ENCODE data around the gene BCL2L1.

BCL2L1 gene

DNA sequence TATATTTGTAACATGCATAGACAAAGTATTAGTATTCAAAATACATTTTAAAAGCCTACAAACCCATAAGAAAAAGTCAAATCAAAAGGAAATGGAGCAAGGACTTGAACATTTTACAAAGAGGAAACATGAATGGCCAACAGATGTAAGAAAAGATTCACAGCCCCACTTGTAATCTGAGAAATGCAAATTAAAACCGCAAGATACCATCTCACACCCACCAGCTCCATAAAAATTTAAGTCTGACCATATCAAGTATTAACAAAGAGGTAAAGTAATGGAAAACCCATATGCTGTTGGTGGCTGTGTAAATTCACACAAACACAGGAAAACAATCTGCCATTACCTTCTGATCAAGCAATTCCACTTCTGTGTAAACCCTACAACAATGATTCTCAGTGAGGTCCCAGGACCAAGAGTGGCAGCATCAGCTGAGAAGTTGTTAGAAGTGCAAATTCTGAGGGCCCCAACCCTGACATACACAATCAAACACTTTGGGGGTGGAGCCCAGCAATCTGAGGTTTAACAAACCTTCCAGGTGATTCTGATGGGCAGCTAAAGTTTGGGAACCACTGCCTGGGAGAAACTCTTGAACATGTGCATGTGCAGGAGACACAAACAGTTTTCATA lies 30.9 kb downstream of the BCL2L1 start:
- DNase-seq, result no peak

DNA sequence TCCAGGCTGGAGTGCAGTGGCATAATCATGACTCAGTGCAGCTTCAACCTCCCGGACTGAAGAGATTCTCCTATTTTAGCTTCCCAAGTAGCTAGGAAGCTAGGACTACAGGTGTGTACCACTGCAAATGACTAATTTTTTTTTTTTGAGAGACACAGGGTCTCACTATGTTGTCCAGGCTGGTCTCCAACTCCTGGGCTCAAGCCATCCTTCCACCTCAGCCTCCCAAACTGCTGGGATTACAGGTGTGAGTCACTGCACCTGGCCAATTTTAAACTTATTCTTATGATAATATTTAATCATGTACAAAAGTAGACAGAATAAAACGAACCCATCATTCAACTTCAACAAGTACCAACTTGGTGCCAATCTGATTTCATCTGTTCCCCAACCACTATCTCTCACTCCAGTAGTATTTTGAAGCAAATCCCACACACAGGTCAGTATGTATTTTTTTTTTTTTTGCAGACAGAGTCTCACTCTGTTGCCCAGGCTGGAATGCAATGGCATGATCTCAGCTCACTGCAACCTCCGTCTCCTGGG lies 32.5 kb downstream of the BCL2L1 start:
- DNase-seq, result no peak

DNA sequence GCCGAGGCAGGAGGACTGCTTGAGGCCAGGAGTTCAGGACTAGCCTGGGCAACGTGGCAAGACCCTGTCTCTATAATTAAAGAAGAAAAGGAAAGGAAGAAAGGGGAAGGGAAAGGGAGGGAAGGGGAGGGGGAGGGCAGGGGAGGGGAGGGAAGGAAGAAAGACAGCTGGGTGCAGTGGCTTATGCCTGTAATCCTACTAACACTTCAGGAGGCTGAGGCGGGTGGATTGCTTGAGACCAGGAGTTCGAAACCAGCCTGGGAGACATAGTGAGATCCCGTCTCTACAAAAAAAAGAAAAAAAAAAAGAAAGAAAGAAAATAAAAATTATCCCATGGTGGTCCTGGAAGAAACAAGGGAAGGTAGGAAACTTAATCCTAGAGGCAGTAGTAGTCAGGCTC lies 33.5 kb downstream of the BCL2L1 start:
- no peak for DNase-seq

DNA sequence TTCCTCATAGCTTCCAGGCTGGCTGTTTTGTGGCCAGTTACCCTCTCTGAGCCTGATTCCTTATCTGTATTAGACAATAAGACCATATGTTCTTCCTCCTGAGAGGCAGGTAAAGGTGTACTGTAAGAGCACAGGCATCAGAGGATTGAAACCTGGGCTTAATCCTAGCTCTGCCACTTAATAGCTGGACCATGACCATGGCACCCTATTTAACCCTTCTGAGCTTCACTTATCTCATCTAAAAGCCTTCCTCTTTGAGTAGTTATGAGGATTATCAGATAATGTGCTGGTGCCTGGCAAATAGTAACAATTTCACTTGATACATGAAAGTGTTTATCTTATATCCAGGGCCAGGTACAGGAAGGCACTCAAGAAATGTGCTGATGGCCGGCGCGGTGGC lies 34.9 kb downstream of the BCL2L1 start:
- no peak for DNase-seq

DNA sequence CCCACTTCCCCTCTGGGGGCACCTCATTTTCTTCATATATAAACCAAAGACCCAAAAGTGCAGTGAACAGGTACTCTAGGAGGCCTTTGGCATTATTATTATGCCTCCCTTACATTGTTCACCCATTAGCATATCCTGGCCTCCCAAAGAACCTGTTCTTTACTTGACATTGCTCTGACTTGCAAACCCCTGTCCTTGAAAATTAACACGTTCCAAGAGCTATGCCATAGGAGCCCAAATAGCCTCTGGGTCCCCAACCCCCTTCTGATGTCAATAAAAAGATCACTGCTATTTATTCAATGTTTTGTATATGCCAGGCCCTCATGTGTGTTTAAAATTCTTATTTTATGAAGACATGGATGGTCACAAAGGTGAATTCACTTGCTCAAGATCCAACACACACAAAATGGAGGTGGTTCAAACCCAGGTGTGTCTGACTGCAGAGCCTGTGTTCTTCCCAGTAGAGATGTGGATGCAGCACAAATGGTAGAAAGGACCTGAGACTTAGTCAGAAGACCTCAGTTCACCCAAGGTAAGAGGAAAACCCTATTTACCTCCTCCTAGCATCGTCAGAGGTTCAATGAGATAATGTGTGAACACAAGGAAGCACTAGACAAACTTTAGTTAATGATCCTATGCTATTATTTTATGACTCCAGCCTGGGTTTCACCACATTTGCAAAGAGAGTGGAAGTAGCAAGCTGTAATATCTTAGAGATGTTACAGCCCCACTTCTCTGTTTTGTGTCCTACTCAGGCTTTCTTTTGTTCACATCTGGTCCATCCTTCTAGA lies 36.6 kb downstream of the BCL2L1 start:
- DNase-seq, result no peak

DNA sequence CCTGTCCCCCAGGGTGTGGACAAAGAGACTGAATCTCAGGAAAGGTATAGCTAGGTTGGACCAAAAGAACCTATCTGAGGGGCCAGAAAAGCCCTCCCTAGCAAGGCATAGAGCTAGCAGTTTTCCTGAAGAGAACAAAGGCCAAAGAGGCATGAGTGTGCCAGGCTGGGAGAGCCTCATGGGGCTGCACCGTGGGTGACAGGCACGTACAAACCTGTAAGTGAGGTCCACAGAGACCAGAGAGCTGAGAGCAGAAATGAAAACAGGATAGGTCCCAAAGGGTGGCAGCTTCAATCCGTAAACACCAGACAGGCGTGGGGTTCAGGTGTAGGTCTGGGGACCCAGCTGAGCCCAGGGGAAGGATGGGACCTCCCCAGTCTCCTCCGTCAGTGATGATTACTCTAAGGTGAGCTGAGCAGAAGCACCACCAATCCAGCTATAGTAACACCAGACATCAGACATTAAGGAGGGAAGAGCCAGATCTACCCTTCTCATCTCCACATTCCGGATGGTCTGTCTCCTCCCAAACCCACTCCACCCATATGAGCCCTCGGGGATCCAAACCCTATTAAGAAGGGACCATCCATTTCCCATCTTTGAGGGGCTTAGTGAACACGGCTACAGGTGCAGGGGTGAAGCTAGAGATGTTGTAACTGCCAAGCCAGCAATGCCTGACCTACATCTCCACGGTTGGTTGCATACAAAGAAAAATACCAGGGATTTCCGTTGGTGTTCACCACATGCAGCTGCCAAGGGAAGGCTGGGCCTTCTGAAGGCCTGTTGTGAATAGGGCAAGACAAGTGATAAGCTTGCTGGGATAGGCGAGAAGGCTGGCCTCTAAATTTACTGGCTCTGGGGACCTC lies 38.3 kb downstream of the BCL2L1 start:
- DNase-seq, result no peak

DNA sequence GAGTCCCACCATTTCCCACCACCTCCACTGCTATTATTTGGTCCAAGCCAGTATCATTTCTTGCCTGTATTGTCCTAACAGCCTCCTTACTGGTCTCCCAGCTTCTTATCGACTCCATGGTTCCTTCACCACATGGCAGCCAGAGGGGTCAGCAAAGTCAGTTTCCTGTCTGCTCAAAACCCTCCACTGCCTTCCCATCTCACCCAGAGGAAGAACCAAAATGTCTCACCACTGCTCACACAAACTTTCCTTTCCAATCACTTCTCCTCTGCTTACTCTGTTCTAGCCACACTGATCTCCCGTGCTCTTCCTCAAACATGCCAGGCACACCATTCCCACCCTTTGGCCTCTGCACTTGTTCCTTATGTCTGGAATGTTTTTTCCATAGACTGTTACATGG lies 39.7 kb downstream of the BCL2L1 start:
- DNase-seq, result no peak

DNA sequence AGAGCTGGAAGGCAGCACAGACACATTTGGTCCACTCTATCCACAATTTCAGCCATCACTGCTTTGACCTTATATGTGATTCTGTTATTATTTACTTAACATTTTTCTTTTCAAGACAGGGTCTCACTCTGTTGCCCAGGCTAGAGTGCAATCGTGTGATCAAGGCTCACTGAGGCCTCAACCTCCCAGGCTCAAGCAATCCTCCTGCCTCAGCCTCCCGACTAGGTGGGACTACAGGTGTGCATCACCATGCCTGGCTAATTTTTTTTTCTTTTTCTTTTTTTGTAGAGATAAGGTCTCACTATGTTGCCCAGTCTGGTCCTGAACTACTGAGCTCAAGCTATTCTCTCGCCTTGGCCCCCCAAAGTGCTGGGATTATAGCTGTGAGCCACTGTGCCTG lies 40.3 kb downstream of the BCL2L1 start:
- DNase-seq, result no peak

DNA sequence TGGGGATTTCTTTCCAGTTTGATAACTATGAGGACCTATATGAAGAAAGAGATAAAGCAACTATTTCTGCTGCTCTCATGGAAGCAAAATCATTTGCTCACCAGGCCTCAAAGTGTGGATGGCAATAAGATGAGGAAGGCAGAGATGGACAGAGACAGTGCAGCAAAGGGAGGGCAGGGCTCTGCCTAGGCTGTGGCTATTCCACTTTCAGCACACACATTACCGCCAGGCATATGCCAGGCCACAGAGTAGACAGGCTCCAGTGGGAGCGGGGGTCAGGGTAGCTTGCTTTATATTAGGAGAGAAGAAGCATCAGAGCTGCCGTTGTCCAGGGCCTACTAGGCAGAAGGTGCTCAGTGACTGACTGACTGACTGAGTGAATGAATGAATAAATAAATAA lies 40.9 kb downstream of the BCL2L1 start:
- DNase-seq, result no peak

DNA sequence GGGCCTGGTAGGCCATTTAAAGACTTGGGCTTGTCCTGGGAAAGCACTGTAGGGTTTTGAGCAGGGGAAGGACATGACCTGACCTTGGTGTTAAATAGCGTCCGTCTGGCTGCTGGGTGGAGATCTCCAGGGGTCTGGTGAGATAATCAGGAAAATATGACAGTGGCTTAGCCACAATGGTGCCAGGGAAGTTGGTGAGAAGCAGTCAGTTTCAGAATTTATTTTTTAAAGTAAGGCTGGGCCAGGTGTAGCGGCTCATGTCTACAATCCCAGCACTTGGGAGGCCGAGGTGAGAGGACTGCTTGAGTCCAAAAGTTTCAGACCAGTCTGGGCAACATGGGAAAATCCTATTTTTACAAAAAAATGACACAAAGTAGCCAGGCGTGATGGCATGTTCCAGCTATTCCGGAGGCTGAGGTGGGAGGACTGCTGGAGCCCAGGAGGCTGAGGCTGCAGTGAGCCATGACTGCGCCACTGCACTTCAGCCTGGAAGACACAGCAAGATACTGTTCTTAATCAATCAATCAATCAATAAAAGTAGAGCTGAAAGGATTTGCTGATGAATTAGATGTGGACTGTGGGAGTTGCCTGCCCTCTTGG lies 41.4 kb downstream of the BCL2L1 start:
- no peak for DNase-seq

DNA sequence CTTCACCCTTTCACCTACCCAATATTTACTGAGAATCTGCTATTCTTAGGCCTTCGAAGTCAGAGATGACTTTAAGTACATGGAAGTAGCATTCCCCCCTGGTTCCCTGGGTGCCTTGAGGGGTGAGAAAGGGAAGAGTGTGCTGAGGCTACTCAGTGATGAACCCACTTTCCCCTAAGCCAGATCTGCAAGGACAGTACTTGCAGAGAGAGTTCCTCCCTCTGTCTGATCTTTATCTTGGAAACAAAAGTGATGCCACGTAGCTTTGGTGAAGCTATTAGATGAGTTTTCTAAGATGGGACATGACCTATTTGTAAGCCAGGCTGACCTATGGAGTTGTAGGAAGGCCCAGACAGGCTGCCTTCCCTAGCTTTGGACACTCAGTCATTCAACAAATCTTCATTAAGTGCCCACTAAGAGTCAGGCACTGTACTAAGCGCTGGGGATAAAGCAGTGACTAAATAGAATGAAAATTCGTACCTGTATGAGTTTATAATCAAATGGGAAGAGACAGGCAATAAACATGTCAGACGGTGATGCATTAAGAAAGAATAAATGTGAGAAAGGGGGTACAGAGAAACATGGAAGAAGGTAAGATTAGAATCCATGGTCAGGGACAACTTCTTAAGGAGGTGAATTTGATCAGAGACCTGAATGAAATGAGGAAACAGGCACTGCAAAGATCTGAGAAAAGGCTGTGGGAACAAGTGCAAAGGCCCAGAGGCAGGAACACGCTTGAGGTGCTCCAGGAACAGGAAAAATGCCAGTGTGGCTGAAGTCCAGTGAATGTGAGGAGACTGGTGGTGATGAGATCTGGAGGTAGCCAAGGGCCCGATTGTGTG lies 42.2 kb downstream of the BCL2L1 start:
- DNase-seq, result no peak

DNA sequence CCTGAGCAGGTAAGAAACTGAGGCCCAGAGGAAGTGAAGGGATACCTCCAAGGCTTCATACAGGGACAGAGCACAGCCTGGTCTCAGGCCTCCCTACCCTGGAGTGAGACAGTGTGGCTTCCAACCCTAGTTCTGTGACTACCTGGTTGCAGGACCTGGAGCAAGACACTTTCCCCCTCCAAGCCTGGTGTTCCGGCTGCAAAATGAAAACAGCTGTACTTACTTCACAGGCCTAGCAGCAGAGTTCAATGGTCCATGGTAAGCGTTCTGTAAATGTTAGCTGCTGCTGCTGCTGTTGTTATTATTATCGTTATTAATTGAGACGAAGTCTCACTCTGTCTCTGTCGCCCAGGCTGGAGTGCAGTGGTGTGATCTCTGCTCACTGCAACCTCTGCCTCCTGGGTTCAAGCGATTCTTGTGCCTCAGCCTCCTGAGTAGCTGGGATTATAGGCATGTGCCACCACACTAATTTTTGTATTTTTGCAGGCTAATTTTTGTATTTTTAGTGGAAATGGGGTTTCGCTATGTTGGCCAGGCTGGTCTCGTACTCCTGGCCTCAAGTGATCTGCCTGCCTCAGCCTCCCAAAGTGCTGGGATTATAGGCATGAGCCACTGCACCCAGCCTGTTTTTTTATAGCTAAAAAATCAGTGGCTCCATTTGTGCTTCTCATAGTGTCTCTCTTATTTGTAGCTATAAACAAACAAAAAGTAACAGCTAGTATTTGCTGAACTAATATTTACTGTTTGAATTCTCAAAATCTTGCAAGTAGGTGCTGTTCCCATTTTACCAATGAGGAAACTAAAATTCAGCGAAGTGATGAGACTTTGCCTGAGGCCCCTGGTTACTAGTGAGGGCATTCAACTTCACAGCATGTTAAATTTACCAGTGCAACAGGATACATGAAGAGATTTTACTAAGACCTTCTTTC lies 43.0 kb downstream of the BCL2L1 start:
- no peak for DNase-seq

DNA sequence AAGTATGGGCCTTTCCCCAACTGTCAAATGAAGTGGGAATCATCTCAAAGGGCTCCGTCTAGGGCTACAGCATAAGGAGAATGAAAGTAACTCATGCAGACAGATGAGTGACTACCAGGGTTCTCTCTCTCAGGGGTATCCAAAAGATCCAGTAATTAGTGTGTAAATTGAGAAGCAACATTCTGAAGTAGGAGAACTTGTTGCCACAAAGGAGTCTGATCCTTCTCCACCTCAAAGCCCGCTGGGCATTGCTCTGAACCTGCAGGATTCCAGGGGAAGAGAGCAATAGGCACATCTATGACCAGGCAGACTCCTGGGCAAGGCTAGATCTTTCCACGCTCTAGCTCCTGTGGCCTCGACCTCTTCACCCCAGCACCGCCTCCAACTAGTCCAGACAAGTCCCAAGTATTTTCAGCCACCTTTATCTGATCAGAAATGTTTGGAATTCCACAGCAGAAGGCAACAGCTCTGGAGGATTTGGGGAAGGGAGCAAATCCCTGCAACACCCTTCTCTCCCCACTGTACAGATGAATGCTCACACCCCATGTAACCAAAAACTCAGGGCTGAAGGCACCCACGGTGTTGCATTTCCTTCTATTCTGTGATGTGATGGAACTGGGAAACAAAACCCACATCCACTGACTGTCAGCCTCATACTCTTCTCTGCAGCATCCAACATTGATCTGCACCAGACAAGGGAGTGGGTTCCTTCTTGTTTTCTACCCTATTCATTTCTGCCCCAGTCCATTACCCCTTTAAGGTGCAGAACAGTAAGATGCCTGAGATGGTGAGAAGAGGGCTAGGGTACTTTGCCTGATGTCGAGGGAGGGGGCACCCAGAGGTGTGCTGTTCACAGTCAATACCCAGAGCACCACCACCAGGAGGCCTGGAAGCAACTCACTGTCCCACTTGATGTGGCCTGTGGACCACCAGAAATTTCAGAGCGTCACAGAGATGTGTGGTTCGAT lies 44.0 kb downstream of the BCL2L1 start:
- no peak for DNase-seq

DNA sequence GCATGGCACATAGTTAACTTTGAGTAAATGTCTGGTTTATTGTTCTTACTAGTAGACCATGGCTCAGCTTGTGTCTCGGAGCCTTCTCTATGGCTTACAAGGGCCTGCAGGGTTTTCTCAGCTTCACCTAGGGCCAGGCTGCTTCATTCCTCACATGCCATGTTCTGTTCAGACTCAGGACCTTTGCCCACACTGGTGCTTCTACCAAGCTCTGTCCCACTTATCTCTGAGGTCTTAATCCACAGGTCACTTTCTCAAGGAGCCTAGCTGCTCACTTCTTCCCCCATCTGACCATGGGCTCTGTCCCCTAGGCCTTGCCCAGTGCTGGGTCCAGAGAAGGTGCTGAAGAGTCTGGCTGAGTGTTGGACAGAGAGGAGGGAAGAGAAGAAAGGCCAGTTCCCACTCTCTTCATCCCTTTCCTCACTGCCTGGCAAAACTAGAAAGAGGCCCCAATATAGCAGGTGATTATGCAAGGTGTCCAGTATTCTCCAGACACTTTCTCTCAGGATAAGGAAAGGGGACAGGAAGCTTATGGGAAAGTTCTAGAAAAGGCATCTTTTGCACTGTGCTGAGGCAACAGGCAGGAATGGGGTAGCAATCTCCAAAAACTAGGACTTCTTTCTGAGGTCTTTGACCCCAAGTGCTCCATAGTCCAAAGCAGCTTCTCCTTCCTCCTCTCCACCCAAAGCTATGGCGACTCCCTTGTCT lies 45.0 kb downstream of the BCL2L1 start:
- no peak for DNase-seq

DNA sequence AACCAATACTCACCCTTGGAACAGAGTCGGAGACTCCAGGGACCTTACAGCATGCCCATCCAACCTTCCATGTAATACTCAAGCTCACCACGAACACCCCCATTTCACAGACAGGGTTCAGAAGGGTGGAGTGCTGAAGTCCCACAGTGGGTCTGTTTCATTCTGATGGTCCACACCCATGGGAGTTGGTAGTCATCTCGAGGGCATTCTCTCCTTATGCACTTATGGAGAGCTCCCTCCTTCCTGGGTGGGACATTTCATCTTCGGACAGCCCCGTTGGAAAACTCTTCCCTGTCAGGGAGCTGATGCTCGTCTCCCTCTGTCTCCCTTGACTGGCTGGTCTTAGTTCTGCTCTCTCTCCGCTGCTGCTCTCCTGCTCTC lies 46.1 kb downstream of the BCL2L1 start:
- DNase-seq, result no peak

DNA sequence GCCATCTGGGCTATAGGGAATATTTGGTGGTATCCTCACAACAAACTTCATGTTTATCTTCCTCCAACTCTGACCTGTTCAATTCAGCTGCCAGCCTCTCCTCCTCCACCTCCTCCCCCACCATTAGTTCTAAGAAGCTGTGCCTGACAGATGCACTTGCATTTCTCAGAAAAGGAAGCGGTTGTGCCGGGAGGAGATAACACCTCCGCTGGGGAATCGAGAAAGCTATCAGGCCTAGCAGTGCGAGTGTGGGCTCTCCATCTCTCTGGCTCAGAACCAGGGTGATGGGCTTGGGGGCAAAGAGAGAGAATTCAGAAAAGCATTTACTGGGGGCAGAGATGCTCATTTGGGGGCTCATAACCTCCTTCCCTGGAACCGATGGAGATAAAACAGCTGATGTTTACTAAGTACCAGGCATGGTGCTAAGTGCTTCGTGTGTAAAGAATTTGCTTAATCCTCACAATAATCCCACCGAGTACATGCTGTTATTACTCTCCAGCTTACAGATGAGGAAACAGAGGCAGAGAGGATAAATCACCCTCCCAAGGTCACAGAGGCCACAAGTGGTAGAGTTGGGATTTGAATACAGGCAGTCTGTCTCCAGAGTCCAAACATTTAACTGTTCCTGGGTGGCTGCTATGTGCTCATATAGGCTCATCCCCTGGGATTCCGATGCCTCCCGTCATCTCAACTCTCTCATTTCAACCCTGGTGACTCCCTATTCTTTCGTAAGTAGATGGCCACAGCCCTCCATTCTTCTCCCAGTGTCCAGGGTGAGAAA lies 46.6 kb downstream of the BCL2L1 start:
- peak; percentile 44 to 57 for DNase-seq

DNA sequence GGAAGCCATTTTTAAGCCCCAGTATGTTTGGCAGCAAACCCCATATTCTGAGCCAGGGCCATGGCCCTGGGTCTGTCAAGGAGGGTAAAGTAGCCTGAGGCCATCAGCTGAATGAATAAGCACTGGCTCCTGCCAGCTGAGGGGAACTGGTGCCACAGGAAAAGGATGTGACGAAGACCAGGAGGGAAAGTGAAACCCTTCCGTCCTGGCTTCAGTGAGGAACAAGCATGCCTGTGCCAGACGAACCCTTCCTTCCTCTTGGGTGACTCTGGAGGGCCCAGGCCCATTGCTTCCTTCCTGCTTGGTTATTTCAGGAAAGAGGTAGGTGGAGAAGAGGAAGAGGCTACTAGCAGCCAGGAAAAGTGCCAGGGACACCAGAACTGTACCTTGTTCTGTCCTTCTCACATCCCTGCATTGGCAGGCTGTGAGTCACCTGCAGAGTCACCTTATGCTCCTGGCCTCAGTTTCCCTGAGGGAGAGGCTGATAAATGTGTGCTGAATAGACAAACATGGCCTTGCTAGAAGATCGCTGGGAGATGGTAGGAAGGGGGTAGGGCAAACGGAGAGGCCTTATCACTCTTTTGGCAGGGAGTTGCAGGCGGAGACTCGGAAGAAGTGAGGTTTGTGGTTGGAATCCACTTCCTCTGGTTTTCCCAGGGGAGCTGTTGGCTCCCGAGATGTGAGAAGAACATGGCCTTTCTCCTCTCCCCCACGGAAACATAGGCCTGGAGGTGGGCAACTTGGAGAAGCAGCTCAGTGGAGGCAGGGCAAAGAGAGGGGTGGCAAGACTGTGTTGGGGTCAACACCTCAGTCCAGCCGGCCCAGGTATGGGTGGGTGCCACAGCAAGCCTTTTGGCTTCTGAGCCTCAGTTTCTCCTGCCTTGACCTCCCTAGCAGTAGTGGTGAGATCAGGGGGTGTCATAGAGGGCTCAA lies 47.5 kb downstream of the BCL2L1 start:
- peak; percentile 95 for DNase-seq

Data from AML-193 (cell line).